Hippocampal formation (tissue), 2 donors: Measurements from ENCODE around the gene IQGAP2.
"Not testable (repeated sequence)": the region's sequence is repeated elsewhere in the genome, so short reads cannot be mapped to it uniquely, and the experiment has no call there.

Experiments used
- DNase-seq, 2 donors: peaks; one replicate each; lab custom pipeline; 2025; lab: John Stamatoyannopoulos, UW

The IQGAP2 gene

DNA sequence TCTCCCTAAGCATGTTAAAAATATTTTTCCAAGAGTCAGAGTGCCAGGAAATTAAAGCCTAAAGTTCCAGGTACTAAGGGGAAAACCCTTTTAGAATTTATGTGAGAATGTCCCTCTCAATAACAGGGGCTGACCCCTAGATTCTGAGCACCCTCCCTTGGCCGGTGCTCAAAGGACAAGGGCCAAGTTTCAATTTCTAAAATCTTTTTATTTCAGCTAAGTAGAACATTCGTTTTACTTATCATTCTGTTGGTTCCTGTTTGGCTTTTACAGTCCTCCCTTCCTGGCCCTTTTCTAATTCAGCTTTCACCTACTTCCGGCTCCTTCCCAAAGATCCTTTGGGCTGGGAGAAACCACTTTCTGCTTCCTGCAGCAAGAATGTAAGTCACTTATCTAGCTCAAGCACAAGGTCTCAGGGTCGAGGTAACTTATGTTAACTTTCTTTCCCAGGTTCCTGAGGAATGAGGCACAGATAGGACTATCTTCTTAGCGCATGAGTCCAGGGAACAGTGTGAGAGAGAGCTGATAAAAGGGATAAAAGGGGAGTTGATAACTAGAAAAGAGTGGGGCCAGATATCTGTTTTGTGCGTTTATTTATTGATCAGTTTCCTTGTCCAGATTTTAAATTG is 254.7 kb downstream of the IQGAP2 start:
- no peak for DNase-seq

DNA sequence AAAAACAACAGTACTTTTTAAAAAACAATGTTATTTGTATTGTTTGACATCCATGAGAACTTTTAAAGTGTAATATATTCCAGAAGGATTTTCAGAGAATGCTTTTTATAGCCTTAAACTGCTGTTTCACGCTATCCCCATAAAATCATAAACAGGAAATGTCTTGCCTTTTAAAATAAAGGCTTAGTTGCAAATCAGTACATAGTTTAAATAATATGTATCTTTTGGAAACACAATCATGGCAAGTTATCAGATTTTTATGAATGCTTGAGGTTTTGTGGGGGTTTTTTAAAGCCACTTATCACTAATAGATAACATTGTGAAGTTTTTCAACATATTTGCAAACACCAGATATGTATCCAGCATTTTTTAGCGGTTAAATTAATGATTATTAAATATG is 257.3 kb downstream of the IQGAP2 start:
- DNase-seq, result no peak

DNA sequence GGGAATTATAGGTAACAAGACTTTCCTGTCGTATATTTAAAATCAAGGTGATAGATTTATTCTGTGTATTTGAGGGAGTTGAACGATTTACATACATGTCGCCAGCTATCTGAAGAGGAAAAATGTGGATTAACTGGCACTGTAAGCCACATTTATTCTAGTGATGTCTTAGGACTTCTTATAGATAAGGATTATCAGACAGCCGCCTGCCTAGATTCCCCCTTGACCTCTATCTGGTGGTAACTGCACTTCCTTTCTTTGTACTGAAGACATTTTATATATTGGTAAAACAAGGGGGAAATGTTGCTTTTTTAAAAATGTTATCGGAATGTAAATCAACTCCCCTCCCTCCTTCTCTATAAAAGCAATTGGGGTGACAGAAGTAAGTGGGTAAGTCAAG is 259.4 kb downstream of the IQGAP2 start:
- no peak for DNase-seq

DNA sequence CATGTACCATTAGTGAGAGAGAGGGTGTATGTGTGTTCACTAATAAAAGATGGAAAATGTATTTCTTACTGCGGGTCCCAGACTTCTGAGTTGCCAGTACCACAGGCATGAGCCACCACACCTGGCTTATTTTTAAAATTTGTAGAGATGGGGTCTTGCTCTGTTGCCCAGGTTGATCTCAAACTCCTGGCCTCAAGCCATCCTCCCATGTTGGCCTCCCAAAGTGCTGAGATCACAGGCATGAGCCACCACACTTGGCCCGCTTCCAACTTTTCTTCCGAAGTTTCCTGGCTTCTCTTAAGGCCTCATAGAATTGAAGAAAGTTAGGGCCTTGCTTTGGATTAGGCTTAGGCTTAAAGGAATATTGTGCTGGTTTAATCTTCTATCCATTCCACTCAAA is 260.5 kb downstream of the IQGAP2 start:
- no peak for DNase-seq

DNA sequence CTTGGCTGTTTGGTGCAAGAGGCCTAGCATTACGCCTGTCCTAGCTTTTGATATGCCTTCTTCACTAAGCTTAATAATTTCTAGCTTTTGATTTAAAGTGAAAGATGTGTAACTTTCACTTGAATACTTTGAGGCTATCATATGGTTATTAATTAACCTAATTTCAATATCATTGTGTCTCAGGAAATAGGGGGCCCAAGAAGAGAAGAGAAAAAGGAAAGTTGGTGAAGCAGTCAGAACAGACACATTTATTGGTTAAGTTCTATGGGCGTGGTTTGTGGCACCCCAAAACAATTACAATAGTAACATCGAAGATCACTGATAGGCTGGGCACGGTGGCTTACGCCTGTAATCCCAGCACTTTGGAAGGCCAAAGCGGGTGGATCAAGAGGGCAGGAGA is 261.0 kb downstream of the IQGAP2 start:
- no peak for DNase-seq

DNA sequence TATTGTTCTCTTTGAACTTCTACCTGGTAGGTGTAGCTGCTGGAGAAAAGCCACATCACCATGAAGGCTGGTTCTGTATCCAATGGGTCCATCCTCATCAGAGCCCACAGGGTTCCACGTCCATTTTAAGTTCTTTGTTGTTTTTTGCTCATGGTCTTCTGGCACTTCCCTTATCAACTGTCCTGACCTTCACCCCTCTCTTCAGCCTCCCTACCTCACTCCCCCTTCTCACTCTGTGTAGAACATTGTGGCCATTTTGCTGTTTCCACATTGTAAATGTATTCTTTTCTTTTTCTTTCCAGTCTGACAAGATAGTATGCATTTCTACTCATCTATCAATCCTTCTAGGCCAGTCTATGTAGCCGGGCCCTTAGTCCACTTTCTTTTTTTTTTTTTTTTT is 264.4 kb downstream of the IQGAP2 start:
- no peak for DNase-seq

DNA sequence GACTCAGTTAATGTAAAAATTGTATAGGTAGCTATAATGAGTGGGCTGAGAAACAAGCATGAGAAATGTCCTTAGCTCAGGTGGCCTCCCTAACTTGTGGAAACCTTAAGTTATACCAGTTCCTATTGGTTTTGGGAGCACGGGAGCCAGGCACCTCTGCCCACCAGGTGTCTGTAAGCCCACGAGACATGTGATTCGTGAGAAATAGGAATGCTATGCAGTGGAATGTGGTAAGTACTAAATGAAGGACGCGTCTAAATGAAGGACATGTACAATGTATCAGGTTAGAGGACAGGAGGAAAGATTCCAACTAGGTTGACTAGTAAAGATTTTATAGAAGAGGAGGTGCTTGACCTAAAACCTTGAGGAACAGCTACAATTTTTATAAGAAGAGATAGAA is 266.2 kb downstream of the IQGAP2 start:
- no peak for DNase-seq

DNA sequence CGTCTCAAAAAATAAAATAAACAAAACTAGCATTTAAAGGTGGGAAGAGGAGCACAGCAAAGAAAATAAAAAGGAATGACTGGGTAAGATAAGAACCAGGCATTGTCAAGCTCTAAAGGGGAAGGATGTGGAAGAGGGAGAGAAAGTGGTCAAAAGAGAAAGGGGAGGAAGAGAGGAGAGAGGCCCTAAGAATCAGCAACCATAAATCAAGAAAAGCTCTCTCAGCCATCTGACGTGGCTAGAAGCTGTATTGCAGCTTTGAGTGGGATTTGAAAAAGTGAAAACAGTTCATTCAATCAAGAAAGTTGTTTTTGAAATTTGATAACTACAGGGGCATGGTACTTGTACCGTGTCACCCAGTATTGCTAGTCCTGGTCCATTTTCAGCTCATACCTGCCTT is 267.4 kb downstream of the IQGAP2 start:
- no peak for DNase-seq

DNA sequence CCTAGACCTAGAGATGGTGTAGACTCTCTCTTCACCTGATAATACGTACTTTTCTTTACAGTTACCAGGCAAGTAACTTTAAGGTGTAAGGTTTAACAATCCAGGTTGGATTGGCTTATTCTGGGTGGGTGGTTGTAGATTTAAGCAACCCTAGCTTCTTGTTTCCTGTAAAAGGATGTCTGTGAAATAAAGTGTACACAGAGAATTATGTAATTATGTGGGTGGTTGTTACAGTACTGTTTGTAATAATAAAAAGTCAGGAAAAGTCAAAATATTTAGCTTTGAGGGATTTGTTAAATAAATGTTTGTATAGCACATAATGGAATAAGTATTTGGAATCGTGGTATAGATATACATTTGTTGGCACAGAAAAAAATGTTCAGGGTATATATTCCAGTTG is 269.2 kb downstream of the IQGAP2 start:
- DNase-seq, result no peak

DNA sequence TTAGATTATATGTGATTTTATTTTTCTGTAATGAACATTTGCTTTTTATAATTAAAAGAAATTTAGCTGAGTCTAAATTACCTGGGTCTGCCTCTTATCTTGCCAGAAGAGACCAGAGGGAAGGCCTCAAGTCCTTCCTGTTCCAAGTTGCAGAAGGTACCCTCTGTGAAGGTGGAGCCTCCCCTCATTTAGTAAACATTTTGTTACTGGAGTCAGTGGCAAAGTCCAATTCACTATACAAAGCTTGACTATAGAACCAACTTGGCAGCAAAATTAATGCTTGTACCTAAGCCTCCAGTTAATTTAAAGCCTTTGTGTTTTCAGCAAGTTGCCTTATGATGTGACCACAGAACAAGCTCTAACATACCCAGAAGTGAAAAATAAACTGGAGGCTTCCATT is 270.0 kb downstream of the IQGAP2 start:
- DNase-seq, result no peak

DNA sequence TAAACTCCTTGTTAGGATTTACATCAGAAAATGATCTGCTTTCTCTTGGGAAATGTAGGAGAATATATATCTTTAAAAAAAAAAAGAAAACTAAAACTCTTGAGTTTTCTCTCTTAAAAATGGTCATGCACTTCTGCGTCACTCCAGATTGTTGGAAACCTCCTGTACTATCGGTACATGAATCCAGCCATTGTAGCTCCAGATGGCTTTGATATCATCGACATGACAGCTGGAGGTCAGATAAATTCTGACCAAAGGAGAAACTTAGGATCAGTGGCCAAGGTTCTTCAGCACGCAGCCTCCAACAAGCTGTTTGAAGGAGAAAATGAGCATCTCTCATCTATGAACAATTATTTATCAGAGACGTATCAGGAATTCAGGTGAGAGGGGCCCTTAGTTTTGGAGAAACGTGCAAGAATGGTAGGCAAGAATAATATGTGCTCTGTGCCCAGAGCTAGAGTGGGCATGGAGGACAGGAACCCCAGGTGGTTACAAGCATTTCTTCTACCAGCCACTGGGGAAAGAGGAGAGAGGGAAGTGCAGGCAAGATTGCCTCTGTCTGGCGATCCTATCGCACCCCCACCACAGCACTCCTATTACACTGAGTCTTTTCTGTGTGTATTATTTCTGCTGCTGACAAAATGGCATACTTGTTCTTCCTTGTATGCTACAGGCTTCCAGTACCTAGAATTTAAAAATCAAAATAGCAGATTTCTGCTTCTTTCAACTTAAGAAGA is 271.4 kb downstream of the IQGAP2 start:
- DNase-seq, result no peak

DNA sequence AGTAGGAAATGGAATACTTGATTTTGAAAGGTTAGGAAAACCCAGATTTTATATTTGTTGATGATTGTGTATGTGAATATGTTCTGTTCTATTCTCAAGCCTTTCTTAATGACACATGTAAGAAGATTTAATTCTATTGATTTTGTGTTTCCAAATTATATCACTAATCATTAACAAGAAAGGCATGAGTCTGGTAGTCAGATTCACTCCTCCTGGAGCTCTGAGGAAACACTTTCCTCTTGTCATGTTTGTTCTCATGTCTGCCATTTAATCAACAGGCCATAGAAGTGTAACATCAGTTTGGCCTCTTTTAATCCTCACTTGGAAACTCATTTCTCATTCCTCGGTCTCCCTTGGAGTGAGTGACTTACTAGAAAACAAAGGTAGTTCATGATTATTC is 272.3 kb downstream of the IQGAP2 start:
- no peak for DNase-seq

DNA sequence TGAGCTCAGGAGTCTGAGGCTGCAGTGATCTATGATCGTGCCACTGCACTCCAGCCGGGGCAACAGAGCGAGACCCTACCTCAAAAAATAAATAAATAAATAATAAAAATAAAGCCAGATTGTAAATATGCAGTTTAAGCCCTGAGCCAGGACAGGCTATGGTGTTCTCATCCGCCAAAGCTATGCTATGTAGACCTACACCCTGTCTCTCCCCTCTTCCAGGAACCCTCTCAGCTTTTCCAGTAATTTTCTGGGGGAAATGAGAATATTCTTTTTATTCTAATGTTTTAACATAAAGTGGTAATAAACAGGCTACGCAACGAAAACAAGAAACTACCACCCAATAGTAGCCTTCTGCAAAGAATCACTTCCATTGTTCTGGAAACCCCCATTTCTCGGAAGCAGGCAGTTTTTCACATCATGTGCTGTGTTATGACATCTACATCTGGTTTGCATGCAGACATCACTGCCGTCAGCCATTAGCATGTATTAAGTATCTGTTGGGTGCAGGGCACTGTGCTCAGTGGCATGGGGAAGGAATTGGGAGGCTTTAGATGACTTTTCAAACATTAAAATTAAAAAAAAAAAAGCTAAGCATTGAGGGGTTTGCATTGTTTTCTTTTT is 274.9 kb downstream of the IQGAP2 start:
- DNase-seq, result no peak

DNA sequence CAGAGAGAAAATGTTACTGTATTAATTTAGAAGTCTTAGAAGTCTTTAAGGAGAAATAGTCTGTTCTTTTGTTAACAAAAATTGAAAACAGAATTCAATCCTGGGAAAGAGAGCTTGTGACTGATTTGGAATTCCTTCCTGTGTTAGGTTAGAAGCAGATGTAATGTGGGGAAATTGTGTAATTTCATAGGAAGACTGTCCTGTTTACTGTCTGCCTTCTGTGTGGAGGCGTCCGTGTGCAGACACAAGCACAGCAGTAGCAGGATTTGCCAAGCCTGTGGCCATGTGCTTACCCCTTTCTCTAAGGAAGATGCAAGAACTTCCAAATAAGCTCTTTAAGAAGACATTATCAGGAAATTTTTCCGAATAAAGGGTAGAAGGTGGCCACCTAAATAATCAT is 276.1 kb downstream of the IQGAP2 start:
- peak in 1 of 2 donors; percentile 4 for DNase-seq

DNA sequence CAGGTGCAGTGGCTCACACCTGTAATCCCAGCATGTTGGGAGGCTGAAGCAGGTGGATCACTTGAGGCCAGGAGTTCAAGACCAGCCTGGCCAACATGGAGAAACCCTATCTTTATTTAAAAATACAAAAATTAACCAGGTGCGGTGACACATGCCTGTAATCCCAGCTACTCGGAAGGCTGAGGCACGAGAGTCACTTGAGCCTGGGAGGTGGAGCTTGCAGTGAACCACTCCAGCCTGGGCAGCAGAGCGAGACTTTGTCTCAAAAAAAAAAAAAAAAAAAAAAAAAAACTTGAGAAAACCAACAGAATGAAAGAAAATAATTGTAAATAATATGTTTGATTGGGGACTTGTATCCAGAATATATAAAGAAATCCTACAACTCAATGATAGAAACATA is 277.7 kb downstream of the IQGAP2 start:
- not testable (repeated sequence) for DNase-seq

DNA sequence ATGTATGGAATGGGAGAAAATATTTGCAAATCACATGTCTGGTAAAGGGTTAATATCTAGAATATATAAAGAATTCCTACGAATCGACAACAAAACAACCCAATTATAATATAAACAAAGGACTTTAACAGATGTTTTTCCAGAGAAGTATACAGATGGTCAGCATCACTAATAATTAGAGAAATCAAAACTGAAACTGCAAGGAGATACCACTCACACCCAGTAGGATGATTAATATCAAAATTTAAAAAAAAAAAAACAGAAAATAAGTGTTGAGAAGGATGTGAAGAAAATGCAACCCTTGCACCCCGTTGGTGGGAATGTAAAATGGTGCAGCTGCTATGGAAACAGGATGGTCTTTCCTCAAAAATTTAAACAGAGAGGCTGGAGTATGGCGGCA is 278.2 kb downstream of the IQGAP2 start:
- DNase-seq, result no peak

DNA sequence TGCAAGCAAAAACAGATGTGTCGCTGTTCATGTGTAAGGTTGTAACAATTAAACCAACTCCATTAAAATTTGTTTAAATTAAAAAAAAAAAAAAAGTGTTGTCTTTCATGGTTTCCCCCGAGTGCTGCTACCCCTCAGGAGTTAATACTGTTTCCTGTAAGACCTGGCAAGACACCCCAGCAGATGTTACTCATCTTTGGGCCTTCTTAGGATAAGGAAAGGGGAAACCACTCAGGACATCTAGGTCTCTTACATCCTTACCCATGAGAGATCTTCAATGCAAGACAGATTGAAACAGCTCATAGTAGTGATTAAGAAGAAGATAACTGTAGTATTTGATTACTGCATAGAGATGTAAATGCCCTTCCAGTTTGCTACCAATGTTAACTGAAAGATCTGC is 279.3 kb downstream of the IQGAP2 start:
- DNase-seq, result no peak

DNA sequence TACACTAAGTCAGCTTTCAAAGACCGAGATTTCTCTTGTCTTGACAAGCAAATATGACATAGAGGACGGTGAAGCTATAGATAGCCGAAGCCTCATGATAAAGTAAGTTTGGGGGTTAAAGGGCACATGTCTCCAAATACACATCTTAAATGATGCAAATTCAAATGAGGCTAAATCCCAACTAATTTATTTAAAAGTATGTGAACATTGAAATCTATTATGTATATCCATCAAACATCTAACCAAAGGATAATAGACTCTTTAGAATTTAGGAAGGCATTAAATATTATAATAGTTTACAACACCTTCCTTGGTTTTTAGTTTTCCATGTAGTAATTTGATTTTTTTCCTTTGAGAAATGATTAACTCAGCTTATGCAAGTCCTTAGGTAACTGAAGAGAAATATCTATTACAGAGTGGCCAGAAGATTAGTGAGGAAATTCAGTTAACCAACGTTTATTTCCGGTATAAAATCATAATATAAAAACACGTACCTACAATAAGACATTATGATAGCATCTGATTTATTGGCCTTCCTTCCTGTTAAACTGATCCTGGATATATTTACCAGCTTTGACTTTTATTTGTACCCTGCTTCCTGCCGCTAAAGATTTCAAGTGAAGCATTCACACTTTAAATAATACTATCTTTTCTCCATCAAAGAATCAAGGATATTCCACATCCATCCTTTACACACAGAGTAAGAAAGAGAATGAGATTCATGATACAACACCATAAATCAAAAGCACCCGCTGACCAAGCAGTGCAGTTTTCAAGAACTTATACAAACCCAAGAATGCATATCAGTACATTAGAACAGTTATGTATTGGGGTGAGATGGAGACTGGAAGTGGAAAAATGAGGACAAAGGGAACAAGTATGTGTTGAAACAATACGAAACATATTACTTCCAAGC is 281.0 kb downstream of the IQGAP2 start:
- DNase-seq, result no peak

DNA sequence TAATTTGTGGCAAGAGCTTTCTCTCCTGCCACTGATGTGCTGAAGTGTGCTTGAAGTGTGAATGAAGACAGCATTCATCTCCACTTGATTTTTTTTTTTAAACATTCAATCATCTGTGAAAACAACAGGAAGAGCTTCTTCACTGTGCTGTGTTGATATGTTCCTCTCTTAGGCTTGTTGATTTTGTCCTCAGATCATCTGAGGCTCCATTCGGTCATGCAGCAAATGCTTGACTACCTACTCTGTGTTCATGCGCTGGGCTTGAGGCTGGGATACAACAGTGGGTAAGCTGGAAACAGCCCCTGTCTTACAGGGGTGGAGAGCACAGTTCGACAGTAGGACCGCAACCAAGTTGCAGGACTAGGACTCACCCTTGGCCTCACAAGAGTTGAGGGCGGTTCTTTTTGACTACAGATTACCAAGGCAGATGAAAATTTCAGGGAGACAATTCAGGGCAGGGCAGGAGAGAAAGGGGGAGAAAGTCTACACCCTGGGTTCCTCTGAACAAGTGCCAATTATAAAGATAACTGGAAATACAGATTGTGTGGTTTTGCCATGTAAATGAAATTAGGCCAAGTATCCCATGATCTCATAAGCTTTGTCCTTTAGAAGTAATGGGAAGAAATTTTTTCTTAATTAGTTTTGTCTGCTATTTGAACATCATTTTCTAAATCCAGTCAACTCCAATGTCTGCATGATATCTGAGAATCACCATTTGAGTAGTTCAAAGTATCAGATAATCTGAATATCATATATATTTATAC is 281.9 kb downstream of the IQGAP2 start:
- DNase-seq, result no peak

DNA sequence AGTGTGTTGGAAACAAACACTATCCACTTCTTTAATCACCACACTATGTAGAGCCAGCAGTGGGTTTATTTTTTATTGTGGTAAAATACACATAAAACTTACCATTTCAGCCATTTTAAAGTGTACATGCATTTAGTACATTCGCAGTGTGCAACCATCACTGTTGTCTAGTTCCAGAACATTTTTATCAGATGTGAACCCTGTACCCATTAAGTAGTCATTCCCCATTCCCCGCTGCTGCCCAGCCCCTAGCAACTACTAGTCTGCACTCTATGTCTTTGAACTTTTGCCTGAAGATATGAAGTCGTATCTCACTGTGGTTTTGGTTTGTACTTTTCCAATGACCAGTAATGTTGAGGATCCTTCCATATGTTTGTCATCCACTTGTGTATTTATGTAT is 282.6 kb downstream of the IQGAP2 start:
- no peak for DNase-seq

DNA sequence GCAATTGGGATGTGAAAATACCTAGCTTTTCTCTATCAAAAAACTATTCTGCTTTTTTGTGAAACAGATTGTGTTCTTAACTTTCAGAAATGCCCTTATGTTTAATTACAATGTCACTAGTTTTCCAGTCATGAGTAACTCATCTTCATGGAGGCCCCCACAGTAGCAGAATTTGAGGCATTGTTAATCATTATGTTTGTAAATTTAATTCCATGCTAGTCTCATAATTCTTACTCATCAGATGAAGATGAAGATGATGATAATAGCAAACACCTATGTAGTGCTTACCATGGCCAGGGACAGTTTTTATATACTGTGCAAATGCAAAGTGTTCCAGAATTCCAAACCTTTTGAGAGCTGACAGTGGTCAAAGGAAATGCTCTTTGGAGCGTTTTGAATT is 285.1 kb downstream of the IQGAP2 start:
- no peak for DNase-seq

DNA sequence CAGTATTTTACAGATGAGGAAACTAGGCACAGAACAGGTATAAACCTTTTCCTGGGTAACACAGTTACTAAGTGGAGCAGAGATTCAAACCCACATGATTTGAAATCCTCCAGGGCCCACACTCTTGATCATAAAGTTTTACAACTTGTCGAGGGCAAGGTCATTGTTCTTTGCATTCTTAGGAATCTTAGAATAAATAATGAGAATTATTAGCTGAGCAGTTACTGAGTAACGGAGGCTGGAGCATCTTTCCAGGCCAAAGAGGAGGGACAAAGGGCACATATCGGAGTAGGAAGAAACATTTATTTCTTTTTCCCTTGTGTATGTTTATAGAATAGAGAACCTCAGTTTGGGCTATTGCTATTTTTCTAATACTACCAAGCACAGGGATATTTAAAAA is 285.8 kb downstream of the IQGAP2 start:
- no peak for DNase-seq
